ENCODE results near the gene JAK2. TPM values are rescaled to one million over a fixed set of nuclear protein-coding genes. Genes with fewer than 3 reads are reported as not detected.
"Not testable (repeated sequence)": the region's sequence is repeated elsewhere in the genome, so short reads cannot be mapped to it uniquely, and the experiment has no call there.

The JAK2 gene
- total RNA-seq, 2 experiments from 2014 or later: 25.7 to 27.2 TPM

GRCh38 chr9:5042661-5043178 lies 57.6 kb downstream of the JAK2 start:
- POLR2A ChIA-PET: no interaction called here
- H3K27me3 Mint-ChIP-seq (ENCODE audit: low read depth): no peaks in the 10 kb centered on the region
- DNase-seq (no peak), ATAC-seq (no peak)
- no peak overlapping the region for H3K4me3 Mint-ChIP-seq
- peaks cover 14% of the 10 kb centered on the region for H3K4me1 Mint-ChIP-seq (ENCODE audit: low read depth)
- peaks cover 71% of the 10 kb centered on the region for H3K36me3 Mint-ChIP-seq (ENCODE audit: low read depth)
- CTCF ChIA-PET: no interaction called here
- H3K27ac Mint-ChIP-seq: no peak overlapping the region
- H3K9me3 Mint-ChIP-seq (ENCODE audit: insufficient read depth): peaks cover 7% of the 10 kb centered on the region

GRCh38 chr9:5043381-5043780 lies 58.3 kb downstream of the JAK2 start:
- ChIA-PET CTCF (no interaction called here), POLR2A (no interaction called here)
- Mint-ChIP-seq H3K4me1 (ENCODE audit: low read depth) (peaks cover 14% of the 10 kb centered on the region), H3K9me3 (ENCODE audit: insufficient read depth) (peaks cover 7% of the 10 kb centered on the region), H3K27me3 (ENCODE audit: low read depth) (no peaks in the 10 kb centered on the region), H3K36me3 (ENCODE audit: low read depth) (peaks cover 69% of the 10 kb centered on the region), H3K4me3 (no peak overlapping the region), H3K27ac (no peak overlapping the region)
- ATAC-seq (no peak), DNase-seq (no peak)

GRCh38 chr9:5044160-5044559 lies 59.1 kb downstream of the JAK2 start:
- Mint-ChIP-seq H3K4me1 (ENCODE audit: low read depth) (peaks cover 14% of the 10 kb centered on the region), H3K9me3 (ENCODE audit: insufficient read depth) (peaks cover 7% of the 10 kb centered on the region), H3K27ac (no peak overlapping the region), H3K36me3 (ENCODE audit: low read depth) (peaks cover 70% of the 10 kb centered on the region), H3K4me3 (no peak overlapping the region), H3K27me3 (ENCODE audit: low read depth) (no peaks in the 10 kb centered on the region)
- DNase-seq (no peak), ATAC-seq (no peak)
- CTCF ChIA-PET: interaction anchor here (0.9 kb wide), 1 partner anchor 16 kb away, joined by 3 read pairs; no protein-coding TSS in a partner anchor
- POLR2A ChIA-PET: no interaction called here

GRCh38 chr9:5052838-5053237 lies 67.8 kb downstream of the JAK2 start:
- peaks cover 50% of the 10 kb centered on the region for H3K36me3 Mint-ChIP-seq (ENCODE audit: low read depth)
- no peaks in the 10 kb centered on the region for H3K4me1 Mint-ChIP-seq (ENCODE audit: low read depth)
- no peak for DNase-seq
- ChIA-PET POLR2A (no interaction called here), CTCF (no interaction called here)
- no peak overlapping the region for H3K27ac Mint-ChIP-seq
- no peak for ATAC-seq
- no peaks in the 10 kb centered on the region for H3K9me3 Mint-ChIP-seq (ENCODE audit: insufficient read depth)
- no peak overlapping the region for H3K4me3 Mint-ChIP-seq
- H3K27me3 Mint-ChIP-seq (ENCODE audit: low read depth): no peaks in the 10 kb centered on the region

DNA sequence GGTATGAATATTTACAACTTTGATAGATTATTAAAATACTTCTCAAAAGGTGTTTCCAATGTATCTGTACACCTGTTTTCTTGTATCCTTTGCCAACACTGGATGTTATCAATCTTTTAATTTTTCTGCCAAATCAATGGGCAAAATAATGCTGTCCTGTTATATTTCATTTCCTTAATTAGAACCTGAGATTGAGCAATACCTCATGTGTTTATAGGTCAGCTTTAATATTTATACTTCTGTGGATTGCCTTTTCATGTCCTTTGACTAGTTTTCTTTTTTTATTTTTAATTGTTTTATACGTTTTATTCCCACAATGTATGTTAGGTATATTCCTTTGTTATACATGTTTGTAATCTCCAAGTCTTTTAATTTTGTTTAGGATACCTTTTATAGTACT lies 77.6 kb downstream of the JAK2 start:
- ATAC-seq: no peak
- Mint-ChIP-seq H3K4me3 (no peak overlapping the region), H3K27me3 (ENCODE audit: low read depth) (no peaks in the 10 kb centered on the region), H3K27ac (no peak overlapping the region), H3K9me3 (ENCODE audit: insufficient read depth) (peaks cover 3% of the 10 kb centered on the region), H3K36me3 (ENCODE audit: low read depth) (peaks cover 37% of the 10 kb centered on the region), H3K4me1 (ENCODE audit: low read depth) (no peaks in the 10 kb centered on the region)
- no peak for DNase-seq
- ChIA-PET CTCF (no interaction called here), POLR2A (no interaction called here)

DNA sequence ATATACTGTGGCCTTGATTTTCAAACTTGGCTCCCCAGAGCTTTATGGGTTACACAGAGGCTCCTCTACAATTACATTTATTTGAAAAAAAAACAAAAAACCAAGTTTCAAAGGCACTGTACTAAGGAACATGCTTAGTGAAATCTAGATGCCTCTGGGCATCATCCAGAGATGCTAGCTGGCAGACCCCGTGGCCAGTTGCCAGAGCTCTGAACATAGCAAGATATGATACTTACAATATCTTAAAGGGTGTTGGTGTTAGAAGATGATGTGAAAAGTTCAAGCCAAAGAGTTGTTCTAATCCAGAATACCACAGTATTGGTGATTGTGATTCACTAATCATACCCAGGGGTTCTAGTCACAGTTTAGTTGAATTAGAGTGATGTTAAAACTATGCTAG lies 87.8 kb downstream of the JAK2 start:
- DNase-seq: no peak
- peaks cover 45% of the 10 kb centered on the region for H3K36me3 Mint-ChIP-seq (ENCODE audit: low read depth)
- H3K4me1 Mint-ChIP-seq (ENCODE audit: low read depth): peaks cover 5% of the 10 kb centered on the region
- ChIA-PET CTCF (no interaction called here), POLR2A (no interaction called here)
- no peak overlapping the region for H3K27ac Mint-ChIP-seq
- H3K9me3 Mint-ChIP-seq (ENCODE audit: insufficient read depth): no peaks in the 10 kb centered on the region
- H3K4me3 Mint-ChIP-seq: no peak overlapping the region
- no peak for ATAC-seq
- no peaks in the 10 kb centered on the region for H3K27me3 Mint-ChIP-seq (ENCODE audit: low read depth)

- Mint-ChIP-seq H3K4me1 (ENCODE audit: low read depth) (peaks cover 5% of the 10 kb centered on the region), H3K9me3 (ENCODE audit: insufficient read depth) (no peaks in the 10 kb centered on the region), H3K36me3 (ENCODE audit: low read depth) (peaks cover 43% of the 10 kb centered on the region), H3K27me3 (ENCODE audit: low read depth) (no peaks in the 10 kb centered on the region), H3K27ac (no peak overlapping the region), H3K4me3 (no peak overlapping the region)
- DNase-seq (no peak), ATAC-seq (no peak)
- POLR2A ChIA-PET: no interaction called here
- CTCF ChIA-PET: no interaction called here
Observed at GRCh38 chr9:5073701-5074100, 88.6 kb downstream of the JAK2 start.

GRCh38 chr9:5085993-5086392 lies 100.9 kb downstream of the JAK2 start:
- Mint-ChIP-seq H3K4me3 (no peak overlapping the region), H3K27me3 (ENCODE audit: low read depth) (no peaks in the 10 kb centered on the region), H3K27ac (no peak overlapping the region), H3K4me1 (ENCODE audit: low read depth) (no peaks in the 10 kb centered on the region), H3K9me3 (ENCODE audit: insufficient read depth) (no peaks in the 10 kb centered on the region), H3K36me3 (ENCODE audit: low read depth) (peaks cover 64% of the 10 kb centered on the region)
- ChIA-PET CTCF (no interaction called here), POLR2A (no interaction called here)
- no peak for DNase-seq
- ATAC-seq: no peak

DNA sequence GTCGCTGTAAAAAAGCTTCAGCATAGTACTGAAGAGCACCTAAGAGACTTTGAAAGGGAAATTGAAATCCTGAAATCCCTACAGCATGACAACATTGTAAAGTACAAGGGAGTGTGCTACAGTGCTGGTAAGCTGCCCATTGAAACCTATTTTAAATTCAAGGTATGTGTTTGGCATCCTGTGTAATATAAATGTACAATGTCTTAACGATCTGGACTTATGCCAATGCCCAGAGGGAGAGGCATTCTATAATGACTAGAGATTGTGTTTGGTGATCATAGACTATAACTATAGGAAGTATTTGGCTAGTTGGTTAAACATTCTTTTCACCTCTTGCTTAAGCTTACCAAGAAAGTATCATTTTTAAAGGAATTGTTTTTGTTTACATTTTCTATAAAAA lies 104.7 kb downstream of the JAK2 start:
- H3K27ac Mint-ChIP-seq: no peak overlapping the region
- ATAC-seq (no peak), DNase-seq (no peak)
- no peaks in the 10 kb centered on the region for H3K9me3 Mint-ChIP-seq (ENCODE audit: insufficient read depth)
- no peaks in the 10 kb centered on the region for H3K27me3 Mint-ChIP-seq (ENCODE audit: low read depth)
- ChIA-PET POLR2A (interaction anchor here (0.6 to 0.7 kb wide), 2 partner anchors 695 to 979 kb away, joined by 3 read pairs; no protein-coding TSS in a partner anchor), CTCF (no interaction called here)
- no peak overlapping the region for H3K4me3 Mint-ChIP-seq
- H3K4me1 Mint-ChIP-seq (ENCODE audit: low read depth): no peaks in the 10 kb centered on the region
- H3K36me3 Mint-ChIP-seq (ENCODE audit: low read depth): peaks cover 39% of the 10 kb centered on the region

DNA sequence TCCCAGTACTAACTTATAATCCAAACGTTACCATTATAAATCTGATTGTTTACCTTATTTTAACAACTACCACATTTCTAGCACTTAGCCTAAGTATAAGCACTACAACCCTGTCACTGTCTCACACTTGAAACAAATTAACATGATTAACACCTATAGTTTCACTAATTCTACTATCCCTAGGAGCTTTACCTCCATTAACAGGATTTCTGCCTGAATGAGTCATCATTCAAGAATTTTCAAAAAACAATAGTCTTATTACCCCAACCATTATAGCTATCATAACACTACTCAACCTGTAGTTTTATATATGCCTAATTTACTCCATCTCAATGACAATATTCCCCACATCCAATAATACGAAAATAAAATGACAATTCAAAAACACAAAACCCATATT lies 110.7 kb downstream of the JAK2 start:
- Mint-ChIP-seq H3K27me3 (ENCODE audit: low read depth) (no peaks in the 10 kb centered on the region), H3K4me1 (ENCODE audit: low read depth) (no peaks in the 10 kb centered on the region), H3K4me3 (no peak overlapping the region), H3K36me3 (ENCODE audit: low read depth) (no peaks in the 10 kb centered on the region), H3K27ac (no peak overlapping the region), H3K9me3 (ENCODE audit: insufficient read depth) (peaks cover 3% of the 10 kb centered on the region)
- ChIA-PET CTCF (interaction anchor here (1.3 kb wide), 1 partner anchor 333 kb away, joined by 3 read pairs; no protein-coding TSS in a partner anchor), POLR2A (no interaction called here)
- DNase-seq (no peak), ATAC-seq (no peak)

DNA sequence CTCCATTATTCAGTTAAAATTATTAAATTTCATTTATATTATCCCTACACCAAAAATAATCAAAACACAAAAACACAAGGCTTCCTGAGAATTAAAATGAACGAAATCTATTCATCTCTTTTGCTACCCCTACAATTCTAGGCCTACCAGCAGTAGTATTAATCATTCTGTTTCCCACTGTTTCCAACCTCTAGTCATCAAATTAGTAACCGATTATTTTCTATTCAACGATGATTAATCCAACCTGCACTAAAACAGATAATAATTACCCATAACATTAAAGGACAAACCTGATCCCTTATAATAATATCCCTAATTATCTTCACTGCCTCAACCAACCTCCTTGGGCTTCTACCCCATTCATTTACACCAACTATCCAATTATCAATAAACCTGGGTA lies 114.4 kb downstream of the JAK2 start:
- Mint-ChIP-seq H3K9me3 (ENCODE audit: insufficient read depth) (peaks cover 15% of the 10 kb centered on the region), H3K4me3 (no peak overlapping the region), H3K27me3 (ENCODE audit: low read depth) (no peaks in the 10 kb centered on the region), H3K4me1 (ENCODE audit: low read depth) (no peaks in the 10 kb centered on the region), H3K36me3 (ENCODE audit: low read depth) (peaks cover 10% of the 10 kb centered on the region), H3K27ac (no peak overlapping the region)
- ChIA-PET POLR2A (no interaction called here), CTCF (interaction anchor here (0.6 kb wide), 1 partner anchor 275 kb away, joined by 4 read pairs; no protein-coding TSS in a partner anchor)
- no peak for DNase-seq
- ATAC-seq: no peak

DNA sequence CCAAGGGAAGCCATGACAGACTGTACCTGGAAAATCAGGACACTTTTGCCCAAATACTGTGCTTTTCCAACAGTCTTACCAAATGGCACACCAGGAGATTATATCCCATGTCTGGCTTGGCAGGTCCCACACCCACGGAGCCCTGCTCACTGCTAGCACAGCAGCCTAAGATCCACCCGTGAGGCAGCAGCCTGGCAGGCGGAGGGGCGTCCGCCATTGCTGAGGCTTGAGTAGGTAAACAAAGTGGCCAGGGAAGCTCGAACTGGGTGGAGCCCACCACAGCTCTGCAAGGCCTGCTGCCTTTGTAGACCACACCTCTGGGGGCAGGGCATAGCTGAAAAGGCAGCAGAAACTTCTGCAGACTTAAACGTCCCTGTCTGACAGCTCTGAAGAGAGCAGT lies 116.1 kb downstream of the JAK2 start:
- H3K27ac Mint-ChIP-seq; ATAC-seq; H3K27me3 Mint-ChIP-seq (ENCODE audit: low read depth); H3K4me1 Mint-ChIP-seq (ENCODE audit: low read depth); DNase-seq; POLR2A ChIA-PET; CTCF ChIA-PET; H3K4me3 Mint-ChIP-seq: not testable (repeated sequence)
- H3K9me3 Mint-ChIP-seq (ENCODE audit: insufficient read depth): peaks cover 15% of the 10 kb centered on the region
- peaks cover 24% of the 10 kb centered on the region for H3K36me3 Mint-ChIP-seq (ENCODE audit: low read depth)

DNA sequence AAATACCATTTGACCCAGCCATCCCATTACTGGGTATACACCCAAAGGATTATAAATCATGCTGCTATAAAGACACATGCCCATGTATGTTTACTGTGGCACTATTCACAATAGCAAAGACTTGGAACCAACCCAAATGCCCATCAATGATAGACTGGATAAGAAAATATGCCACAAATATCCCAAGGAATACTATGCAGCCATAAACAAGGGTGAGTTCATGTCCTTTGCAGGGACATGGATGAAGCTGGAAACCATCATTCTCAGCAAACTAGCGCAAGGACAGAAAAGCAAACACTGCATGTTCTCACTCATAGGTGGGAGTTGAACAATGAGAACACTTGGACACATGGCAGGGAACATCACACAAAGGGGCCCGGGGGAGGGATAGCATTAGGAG lies 121.4 kb downstream of the JAK2 start:
- H3K27me3 Mint-ChIP-seq (ENCODE audit: low read depth); ATAC-seq; H3K27ac Mint-ChIP-seq; H3K9me3 Mint-ChIP-seq (ENCODE audit: insufficient read depth); POLR2A ChIA-PET; H3K4me1 Mint-ChIP-seq (ENCODE audit: low read depth); DNase-seq; H3K4me3 Mint-ChIP-seq; CTCF ChIA-PET: not testable (repeated sequence)
- H3K36me3 Mint-ChIP-seq (ENCODE audit: low read depth): peaks cover 30% of the 10 kb centered on the region
